ENCODE results near the gene LITAF.

Gene LITAF

GRCh38 chr16:11524098-11524760, 62.5 kb downstream of the LITAF start:
- H3K9me2 ChIP-seq (replicated peaks; ENCODE audit: low read depth, low read length) = no peaks in the 10 kb centered on the region
- H2AFZ ChIP-seq (ENCODE audit: low read length) = no peak overlapping the region
- H3K4me3 ChIP-seq (ENCODE audit: low read length, poor library complexity, severe bottlenecking) = no peak overlapping the region
- H3K36me3 ChIP-seq (ENCODE audit: insufficient read depth, low read length) = no peaks in the 10 kb centered on the region
- no peak overlapping the region for H3K9ac ChIP-seq (ENCODE audit: low read depth, low read length, poor library complexity, severe bottlenecking)
- no peaks in the 10 kb centered on the region for H3K9me3 ChIP-seq (ENCODE audit: insufficient read depth, low read depth, low read length)
- TF ChIP-seq EZH2phosphoT487 (IDR thresholded peaks at IDR 0.05; ENCODE audit: borderline replicate concordance) (no peak), CTCF (conservative IDR thresholded peaks at IDR 0.05; ENCODE audit: low read length) (no peak)
- no peak overlapping the region for H3K4me2 ChIP-seq (ENCODE audit: low read depth, low read length, poor library complexity, severe bottlenecking)
- no peaks in the 10 kb centered on the region for H3F3A ChIP-seq (ENCODE audit: low read depth)
- no peaks in the 10 kb centered on the region for H4K20me1 ChIP-seq (ENCODE audit: insufficient read depth, low read length, poor library complexity, severe bottlenecking)
- H3K79me2 ChIP-seq (ENCODE audit: insufficient read depth, low read length) = no peaks in the 10 kb centered on the region
- H3K4me1 ChIP-seq (ENCODE audit: insufficient read depth, low read length, poor library complexity, severe bottlenecking) = no peaks in the 10 kb centered on the region
- H3K27me3 ChIP-seq (ENCODE audit: insufficient read depth, low read length, poor library complexity, severe bottlenecking) = no peaks in the 10 kb centered on the region

GRCh38 chr16:11521055-11521454, 65.7 kb downstream of the LITAF start:
- Histone ChIP-seq H3K79me2 (ENCODE audit: insufficient read depth, low read length) (no peaks in the 10 kb centered on the region), H3F3A (ENCODE audit: low read depth) (no peaks in the 10 kb centered on the region), H3K9me3 (ENCODE audit: insufficient read depth, low read depth, low read length) (no peaks in the 10 kb centered on the region), H3K9ac (ENCODE audit: low read depth, low read length, poor library complexity, severe bottlenecking) (no peak overlapping the region), H2AFZ (ENCODE audit: low read length) (no peak overlapping the region), H3K4me1 (ENCODE audit: insufficient read depth, low read length, poor library complexity, severe bottlenecking) (no peaks in the 10 kb centered on the region), H3K4me2 (ENCODE audit: low read depth, low read length, poor library complexity, severe bottlenecking) (no peak overlapping the region), H3K27me3 (ENCODE audit: insufficient read depth, low read length, poor library complexity, severe bottlenecking) (no peaks in the 10 kb centered on the region), H3K4me3 (ENCODE audit: low read length, poor library complexity, severe bottlenecking) (no peak overlapping the region), H3K9me2 (replicated peaks; ENCODE audit: low read depth, low read length) (no peaks in the 10 kb centered on the region), H4K20me1 (ENCODE audit: insufficient read depth, low read length, poor library complexity, severe bottlenecking) (no peaks in the 10 kb centered on the region), H3K36me3 (ENCODE audit: insufficient read depth, low read length) (no peaks in the 10 kb centered on the region)
- TF ChIP-seq EZH2phosphoT487 (IDR thresholded peaks at IDR 0.05; ENCODE audit: borderline replicate concordance) = no peak
- TF ChIP-seq CTCF (conservative IDR thresholded peaks at IDR 0.05; ENCODE audit: low read length) = no peak

GRCh38 chr16:11520442-11520841, 66.3 kb downstream of the LITAF start:
- H3F3A ChIP-seq (ENCODE audit: low read depth) = no peaks in the 10 kb centered on the region
- H3K9me2 ChIP-seq (replicated peaks; ENCODE audit: low read depth, low read length) = no peaks in the 10 kb centered on the region
- H2AFZ ChIP-seq (ENCODE audit: low read length) = no peak overlapping the region
- H3K36me3 ChIP-seq (ENCODE audit: insufficient read depth, low read length) = no peaks in the 10 kb centered on the region
- H3K4me1 ChIP-seq (ENCODE audit: insufficient read depth, low read length, poor library complexity, severe bottlenecking) = no peaks in the 10 kb centered on the region
- no peak overlapping the region for H3K9ac ChIP-seq (ENCODE audit: low read depth, low read length, poor library complexity, severe bottlenecking)
- no peak overlapping the region for H3K4me3 ChIP-seq (ENCODE audit: low read length, poor library complexity, severe bottlenecking)
- TF ChIP-seq EZH2phosphoT487 (IDR thresholded peaks at IDR 0.05; ENCODE audit: borderline replicate concordance) (no peak), CTCF (conservative IDR thresholded peaks at IDR 0.05; ENCODE audit: low read length) (no peak)
- no peaks in the 10 kb centered on the region for H3K9me3 ChIP-seq (ENCODE audit: insufficient read depth, low read depth, low read length)
- no peaks in the 10 kb centered on the region for H3K79me2 ChIP-seq (ENCODE audit: insufficient read depth, low read length)
- no peak overlapping the region for H3K4me2 ChIP-seq (ENCODE audit: low read depth, low read length, poor library complexity, severe bottlenecking)
- H4K20me1 ChIP-seq (ENCODE audit: insufficient read depth, low read length, poor library complexity, severe bottlenecking) = no peaks in the 10 kb centered on the region
- H3K27me3 ChIP-seq (ENCODE audit: insufficient read depth, low read length, poor library complexity, severe bottlenecking) = no peaks in the 10 kb centered on the region

Measured in Loucy (cell line).